Fibroblast of the aortic adventitia (primary cell): ENCODE data around the gene CFAP54. TPM values are rescaled to one million over a fixed set of nuclear protein-coding genes. Genes with fewer than 3 reads are reported as not detected.
A peak's percentile ranks its signal among the peaks of the same experiment; 100 is the strongest.

Source experiments
- DNase-seq: peaks from one replicate; pipeline ENCODE4 v3.0.0-alpha.2; 2010; ENCODE audit warnings: low read depth
- H3K4me3 ChIP-seq: 2 replicates; pipeline ENCODE4 v1.5.1; 2011; ENCODE audit warnings: low read depth, mild to moderate bottlenecking, control low read depth, low read length, moderate library complexity
- CTCF ChIP-seq: IDR thresholded peaks from 2 replicates; pipeline ENCODE4 v1.5.1; 2011; ENCODE audit warnings: mild to moderate bottlenecking, low read length, control low read depth, inconsistent platforms; ENCODE audit not compliant: insufficient read depth
- total RNA-seq: library from RNA; depleted of rRNA; stranded (reverse); fragments of >200 nt; gene quantifications from 2 replicates; pipeline ENCODE4 v1.2.3, GENCODE V29; 2012; ENCODE audit warnings: low replicate concordance

Gene CFAP54
- total RNA-seq, 1 donor = 3.0 TPM

- no peak for DNase-seq
- no peak overlapping the region for H3K4me3 ChIP-seq
- TF ChIP-seq CTCF = no peak
Observed at GRCh38 chr12:96809522-96809921, 320.1 kb downstream of the CFAP54 start.

- DNase-seq = no peak
- H3K4me3 ChIP-seq = no peak overlapping the region
Observed at GRCh38 chr12:96810057-96810456, 320.7 kb downstream of the CFAP54 start.

GRCh38 chr12:96810477-96810876 is 321.1 kb downstream of the CFAP54 start:
- no peak for TF ChIP-seq CTCF
- no peak for DNase-seq
- no peak overlapping the region for H3K4me3 ChIP-seq

More at GRCh38 chr12:96810057-96810456, 320.7 kb downstream of the CFAP54 start:
- TF ChIP-seq CTCF = no peak

GRCh38 chr12:96811083-96811482 is 321.7 kb downstream of the CFAP54 start:
- peak; percentile 71 for DNase-seq
- no peak overlapping the region for H3K4me3 ChIP-seq

GRCh38 chr12:96812153-96812552 is 322.8 kb downstream of the CFAP54 start:
- H3K4me3 ChIP-seq = no peak overlapping the region
- no peak for TF ChIP-seq CTCF
- DNase-seq = no peak

More at GRCh38 chr12:96811083-96811482, 321.7 kb downstream of the CFAP54 start:
- TF ChIP-seq CTCF = no peak

- H3K4me3 ChIP-seq = no peak overlapping the region
- TF ChIP-seq CTCF = no peak
- no peak for DNase-seq
Observed at GRCh38 chr12:96814200-96814599, 324.8 kb downstream of the CFAP54 start.

GRCh38 chr12:96821592-96821991 is 332.2 kb downstream of the CFAP54 start:
- DNase-seq = no peak
- no peak overlapping the region for H3K4me3 ChIP-seq
- no peak for TF ChIP-seq CTCF
